Activated CD8-positive, alpha-beta memory T cell treated with anti-CD3 and anti-CD28 coated beads for 4 hours (primary cell): ENCODE measurements around the gene CRABP1.

Experiments
- DNase-seq, 2 donors: peaks; one replicate each; pipeline ENCODE4 v3.0.0-alpha.2; 2020; ENCODE audit warnings: low read depth in 2 of 2

CRABP1 gene

DNA sequence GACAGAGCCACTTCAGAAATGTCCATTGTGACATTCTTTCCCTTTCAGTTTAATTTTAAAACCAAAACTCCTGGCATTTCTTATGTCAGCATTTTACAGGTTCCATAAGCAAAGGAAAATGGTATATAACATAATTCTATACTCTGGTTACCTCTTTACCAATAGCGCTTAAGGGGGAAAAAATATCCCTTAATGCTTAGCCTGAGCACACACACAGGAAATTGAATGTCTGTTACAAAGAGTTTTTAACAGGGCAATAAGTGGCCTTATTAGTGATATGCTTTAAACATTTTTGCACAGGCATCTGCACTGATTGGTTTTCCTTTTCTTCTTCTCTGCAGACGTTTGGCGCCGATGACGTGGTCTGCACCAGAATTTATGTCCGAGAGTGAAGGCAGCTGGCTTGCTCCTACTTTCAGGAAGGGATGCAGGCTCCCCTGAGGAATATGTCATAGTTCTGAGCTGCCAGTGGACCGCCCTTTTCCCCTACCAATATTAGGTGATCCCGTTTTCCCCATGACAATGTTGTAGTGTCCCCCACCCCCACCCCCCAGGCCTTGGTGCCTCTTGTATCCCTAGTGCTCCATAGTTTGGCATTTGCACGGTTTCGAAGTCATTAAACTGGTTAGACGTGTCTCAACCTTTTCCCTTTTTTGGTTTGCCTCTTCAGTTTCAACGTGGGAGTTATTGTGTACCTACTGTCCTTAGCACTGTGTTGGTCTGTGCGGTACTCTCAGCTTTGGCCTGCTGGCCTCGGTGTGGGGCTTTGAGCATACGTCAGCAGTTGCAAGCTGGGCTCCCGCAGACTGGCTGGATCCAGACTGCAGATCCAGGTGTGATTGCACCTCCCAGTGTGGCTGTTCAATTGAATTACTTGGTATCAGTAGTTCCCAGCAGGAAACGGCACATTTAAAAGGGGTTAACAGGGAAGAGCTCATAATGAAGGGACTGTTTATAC is 7.7 kb downstream of the CRABP1 start:
- no peak for DNase-seq

DNA sequence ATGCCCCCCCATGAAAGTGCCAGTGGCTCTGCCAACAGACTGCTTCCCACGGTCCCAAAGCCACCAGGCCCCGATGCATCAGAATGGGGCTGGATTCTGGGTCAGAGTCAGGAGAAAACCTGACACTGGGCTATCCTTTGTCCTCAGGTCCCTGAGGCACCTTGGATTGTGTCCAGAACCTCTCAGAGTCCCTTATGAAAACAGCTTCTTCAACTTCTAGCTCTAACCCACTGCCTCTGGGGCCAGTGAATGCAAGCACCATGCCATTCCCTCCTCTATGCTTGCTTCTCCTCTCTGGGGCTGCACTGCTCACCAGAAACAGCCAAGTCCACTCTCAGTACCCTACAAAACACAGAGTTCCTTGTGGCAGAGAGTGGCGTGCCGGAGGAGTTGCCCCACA is 9.9 kb downstream of the CRABP1 start:
- no peak for DNase-seq

DNA sequence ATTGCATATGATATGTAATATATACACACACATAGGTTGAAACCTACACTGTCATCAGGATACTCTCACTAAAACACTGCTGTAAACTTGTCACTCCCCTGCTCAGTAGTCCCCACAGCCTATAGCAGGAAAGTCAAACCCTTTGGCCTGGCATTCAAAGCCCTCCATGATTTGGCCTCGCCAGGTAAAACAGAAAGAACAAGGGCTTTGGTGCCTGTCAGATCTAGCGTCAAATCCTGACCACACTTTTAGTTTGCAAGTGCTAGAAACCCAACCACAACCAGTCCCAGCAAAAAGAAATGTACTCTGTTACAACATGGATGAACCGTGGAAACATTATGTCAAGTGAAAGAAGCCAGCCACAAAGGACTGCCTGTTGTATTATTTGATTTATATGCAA is 11.4 kb downstream of the CRABP1 start:
- DNase-seq, result no peak

DNA sequence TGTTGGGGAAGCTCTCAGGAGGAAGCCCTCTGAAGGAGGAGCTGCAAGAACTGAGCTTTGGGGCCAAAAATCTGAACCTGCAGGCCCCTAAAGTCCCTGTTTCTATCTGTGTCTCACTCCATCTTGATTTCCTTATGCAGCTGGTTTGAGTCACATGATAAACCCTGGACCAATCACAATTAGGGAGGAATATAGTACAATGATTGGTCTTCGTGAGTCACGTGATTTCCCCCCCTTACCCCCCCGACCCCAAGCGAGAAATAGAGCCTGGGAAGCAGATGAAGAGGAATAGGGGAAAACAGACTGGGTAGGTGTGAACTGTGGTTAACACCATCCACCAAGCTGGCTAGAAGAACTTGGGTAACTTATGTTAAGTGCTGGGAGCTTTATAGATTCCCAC is 12.9 kb downstream of the CRABP1 start:
- no peak for DNase-seq

DNA sequence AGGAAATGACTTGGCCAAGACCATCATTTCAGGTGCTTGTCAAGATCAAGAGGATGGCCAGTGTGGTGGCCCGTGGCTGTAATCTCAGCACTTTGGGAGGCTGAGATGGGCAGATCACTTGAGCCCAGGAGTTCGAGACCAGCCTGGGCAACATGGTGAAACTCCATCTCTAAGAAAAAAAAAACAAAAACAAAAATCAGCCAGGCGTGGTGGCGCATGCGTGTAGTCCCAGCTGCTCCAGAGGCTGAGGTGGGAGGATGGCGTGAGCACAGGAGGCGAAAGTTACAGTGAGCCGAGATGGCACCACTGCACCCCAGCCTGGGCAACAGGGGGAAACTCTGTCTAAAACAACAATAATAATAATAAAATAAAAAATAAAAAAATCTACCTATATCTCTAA is 15.0 kb downstream of the CRABP1 start:
- DNase-seq, result no peak

DNA sequence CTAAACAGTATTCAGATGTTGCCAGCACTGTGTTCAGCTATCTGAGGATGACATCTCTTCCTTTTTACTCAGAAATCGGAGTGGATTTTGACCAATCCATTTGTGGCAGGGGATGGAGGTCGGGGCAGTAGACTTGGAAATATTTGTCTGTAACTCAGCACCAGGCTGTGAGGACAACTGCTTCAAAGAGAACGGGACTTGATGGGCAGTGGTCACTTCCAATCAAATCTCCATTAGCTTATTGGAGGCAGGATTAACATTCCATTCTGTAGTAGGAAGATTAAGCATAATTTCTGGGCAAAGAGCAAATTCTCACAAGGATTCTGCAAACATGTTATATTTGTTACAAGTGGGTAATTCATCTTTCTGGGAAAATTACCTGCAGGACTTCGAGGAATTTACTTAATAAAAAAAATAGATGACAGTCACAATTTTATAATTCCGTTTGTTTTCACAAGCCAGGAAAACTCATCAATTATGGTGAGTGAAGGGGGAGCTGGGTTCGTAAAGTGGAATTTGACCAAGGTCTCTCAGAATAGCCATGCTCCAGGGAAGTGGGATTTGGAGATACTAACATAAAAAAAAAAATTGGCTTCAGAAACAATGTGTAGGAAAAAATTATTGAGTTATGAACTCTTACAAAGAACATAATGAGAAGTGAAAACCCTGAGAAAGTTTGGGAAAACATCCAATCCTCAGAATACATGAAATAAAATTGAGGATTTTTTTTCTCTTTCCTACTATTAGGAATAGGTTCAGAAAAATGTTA is 18.1 kb downstream of the CRABP1 start:
- no peak for DNase-seq

DNA sequence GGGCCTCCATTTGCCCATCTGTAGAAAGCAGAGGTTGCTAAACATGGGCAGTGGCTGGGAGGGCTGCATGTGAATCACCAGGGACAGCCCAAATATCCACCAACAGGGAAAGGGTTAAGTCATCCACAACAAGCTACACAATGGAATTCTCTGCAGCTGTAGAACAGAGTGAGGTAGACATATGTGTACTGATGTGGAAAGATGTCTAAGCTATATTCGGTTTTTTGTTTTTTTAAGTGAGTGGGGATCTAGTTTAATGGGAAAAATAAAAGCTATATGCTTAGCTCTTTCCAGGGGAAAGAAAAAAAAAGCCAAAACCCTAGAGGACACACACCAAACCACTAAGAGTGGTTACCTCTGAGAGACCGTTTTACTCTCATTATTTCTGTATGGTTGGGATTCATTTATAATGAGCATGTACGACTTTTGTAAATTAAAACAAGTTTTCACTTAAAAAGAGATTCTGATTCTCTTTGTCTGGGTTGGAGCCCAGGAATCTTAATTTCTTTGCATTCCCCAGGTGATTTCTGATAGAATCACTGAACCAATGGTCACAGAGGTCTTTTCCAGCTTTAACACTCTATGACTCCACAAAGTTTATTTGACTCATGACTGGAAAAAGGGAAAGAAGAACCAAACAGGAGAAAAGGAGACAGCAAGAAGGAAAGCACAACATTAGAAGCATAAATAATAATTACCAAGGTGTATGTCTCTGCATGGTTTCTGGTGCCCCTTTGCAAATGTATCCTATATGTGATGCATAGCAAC is 19.1 kb downstream of the CRABP1 start:
- DNase-seq, result no peak

DNA sequence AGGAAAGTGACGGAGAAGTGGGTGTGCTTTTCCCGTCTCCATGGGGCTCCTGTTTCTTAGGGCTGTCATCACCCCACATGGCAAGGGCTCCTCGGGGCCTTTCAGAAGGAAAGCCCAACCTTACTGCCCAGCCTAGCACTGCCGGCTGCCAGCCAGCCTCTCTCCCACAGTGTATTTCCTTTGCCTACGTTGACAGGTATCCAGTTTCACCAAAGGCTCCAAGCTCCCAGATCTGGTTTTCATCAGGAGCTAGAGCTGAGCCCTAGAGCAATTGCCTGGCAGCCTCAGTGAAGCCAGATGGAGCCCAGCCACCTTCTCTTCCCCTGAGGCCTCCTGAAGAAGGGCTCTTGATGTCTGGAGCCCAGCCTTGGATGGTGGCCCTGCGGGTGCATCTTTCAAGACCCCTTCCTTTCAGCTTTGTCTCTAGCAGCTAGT is 20.2 kb downstream of the CRABP1 start:
- DNase-seq, result no peak

DNA sequence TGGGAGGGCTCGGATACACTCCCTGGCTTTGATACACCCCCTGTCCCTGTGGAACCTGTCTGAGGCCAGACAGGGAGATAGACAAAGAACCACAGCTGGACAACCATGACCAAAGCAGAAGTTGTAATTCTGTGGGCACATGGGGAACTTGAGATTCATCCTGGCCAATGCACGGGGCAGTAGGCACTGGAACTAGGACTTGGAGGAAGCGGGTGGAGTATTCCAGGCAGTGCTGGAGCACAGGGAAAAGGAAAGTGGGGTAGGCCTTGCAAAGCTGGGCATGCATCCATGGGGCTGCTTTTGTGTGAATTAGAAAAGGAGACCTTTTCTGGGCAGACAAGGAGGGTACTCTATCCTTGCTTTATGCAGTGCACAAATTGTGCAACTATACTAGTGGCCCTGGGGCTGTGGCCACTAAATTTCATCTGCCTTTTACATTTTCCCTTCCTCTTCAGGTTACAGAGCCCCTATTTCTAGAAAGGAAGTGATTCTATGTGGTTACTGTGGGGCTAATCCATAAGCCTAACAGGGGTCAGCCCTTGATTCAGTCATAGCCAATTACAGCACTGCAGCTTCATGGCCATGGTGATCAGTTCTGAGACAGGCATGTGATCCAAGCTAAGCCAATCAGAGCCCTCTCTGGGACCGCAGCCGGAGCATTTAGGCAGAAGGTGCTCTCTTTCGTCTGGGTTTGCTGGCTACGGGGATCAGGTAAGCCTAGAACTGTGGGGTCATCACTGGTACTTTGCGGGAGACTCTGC is 21.0 kb downstream of the CRABP1 start:
- DNase-seq, result no peak

DNA sequence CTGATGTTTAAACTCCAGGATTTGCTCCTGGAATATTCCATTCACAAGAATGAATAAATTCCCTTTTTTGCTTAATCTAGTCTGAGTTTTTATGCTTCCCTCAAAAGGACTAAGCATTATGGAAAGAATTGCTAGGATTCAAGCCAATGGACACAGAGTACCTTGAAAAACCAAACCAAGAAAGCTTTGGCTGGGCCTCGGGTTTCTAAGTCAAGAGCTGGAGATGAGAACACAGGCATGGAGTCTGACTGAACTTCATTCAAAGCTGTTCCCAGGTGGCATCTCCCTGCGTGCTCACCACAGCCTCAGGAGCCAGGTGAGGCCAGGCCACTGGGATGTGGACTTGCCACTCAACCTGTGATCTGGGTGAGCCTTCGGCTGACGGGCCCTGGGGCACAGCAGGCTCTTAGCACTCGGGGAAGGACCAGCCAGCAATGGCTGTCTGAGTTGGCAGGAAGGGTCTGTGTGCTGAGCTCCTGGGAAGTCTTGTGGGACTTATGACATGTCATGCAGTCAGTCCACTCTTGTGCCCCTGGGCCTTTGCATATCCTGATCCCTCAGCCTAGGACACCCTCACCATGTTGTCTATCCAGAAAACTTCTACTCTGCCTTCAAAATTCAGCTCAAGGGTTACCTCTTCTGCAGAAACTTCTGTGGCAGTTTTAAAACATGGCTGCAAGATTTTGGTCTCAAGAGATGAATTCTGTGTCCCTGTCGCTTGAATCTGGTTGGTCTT is 21.8 kb downstream of the CRABP1 start:
- DNase-seq, result no peak

DNA sequence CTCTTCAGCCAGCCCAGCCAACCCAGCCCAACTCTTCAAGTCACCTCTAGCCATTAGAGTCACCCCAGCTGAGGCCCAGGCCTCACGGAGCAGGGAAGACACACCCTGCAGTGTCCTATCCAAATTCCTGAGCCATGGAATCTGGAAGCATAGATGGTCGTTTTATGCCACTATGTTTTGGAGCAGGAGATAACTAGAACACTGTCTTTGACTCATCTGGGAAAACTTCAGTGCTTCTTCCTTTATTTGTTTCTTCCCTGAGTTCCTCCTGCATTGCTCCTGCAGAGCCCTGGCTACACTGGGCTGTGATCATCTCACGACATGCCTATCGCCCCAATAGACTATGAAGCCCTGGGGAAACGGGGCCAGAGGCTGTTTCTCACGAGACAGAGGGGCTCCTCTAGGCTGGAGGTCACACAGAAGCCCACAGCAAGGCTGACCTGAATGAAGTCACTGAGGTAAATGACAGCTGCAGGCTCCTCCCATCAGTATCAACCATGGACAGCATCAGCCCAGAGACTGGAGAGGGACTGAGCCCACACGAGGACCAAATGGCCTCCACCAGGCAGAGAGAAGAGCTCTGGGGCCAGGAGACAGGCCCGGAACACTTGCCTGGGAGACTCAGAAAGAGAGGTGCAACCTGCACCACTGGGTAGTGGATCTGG is 22.7 kb downstream of the CRABP1 start:
- no peak for DNase-seq

DNA sequence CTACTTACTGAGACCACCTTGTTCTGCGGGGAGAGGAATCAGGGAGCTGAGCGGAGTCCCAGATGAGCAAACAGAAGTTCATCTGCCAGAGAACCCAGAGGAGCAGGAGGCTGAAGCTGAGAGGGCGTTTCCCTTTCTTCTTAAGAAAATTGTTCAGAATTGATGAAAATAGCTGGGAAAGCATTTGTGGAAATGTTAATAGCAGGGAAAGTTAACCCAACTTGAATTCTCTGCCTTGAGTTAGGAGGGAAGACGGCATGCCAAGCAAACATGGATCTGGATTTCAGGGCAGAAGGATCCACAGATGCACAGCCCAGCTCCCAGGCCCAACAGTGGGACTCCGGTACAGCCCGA is 23.2 kb downstream of the CRABP1 start:
- DNase-seq, result no peak

DNA sequence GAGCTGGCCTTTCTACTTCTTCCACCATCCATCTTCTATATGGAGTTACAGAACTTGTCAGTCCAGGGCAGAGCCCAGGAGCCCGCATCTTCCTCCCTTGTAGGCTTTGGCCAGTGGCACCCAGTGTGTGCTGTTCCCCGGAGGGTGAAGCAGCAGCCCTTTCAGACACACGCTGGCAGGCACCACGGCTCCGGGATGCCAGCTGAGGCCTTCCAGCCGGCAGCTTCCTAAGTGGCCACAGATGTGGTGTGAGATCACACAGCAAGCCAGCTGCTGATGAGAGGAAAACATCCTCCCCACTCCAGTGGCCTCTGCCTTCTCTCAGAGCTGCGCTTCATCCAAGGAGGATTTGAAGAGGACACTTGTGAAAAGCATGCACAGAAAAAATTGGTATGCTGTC is 24.1 kb downstream of the CRABP1 start:
- no peak for DNase-seq

DNA sequence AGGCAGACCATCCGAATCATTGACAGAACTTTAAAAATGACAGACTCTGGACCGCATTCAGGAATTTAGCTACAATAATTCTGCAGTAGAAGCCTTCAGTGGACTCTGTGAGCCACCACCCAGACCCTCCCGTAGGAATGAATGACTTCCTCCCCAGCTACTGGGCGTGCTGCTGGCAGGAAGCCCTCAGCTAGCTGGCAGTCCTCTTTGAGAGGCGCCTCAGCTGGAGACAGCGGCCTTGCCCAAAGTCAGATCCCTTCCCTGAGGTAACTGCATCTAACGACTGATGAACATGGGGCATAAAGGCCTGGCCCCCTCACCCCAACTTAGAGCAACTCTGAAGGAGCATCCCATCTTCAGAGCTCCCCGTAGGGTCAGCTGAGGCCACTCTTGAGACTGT is 25.8 kb downstream of the CRABP1 start:
- no peak for DNase-seq

DNA sequence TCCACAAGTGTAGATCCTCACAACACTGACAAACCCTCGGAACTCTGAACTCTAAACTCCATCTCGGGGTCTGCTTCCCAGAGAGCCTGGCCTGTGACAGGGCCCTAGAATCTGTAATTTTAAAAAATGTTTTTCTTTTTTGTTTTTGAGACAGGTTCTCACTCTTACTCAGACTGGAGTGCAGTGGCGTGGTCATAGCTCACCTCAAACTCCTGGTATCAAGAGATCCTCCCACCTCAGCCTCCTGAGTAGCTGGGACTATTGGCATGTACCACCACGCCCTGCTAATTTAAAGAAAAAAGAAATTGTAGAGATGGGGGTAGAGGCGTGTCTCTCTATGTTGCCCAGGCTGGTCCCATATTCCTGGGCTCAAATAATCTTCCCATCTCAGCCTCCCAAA is 26.2 kb downstream of the CRABP1 start:
- DNase-seq, result no peak

DNA sequence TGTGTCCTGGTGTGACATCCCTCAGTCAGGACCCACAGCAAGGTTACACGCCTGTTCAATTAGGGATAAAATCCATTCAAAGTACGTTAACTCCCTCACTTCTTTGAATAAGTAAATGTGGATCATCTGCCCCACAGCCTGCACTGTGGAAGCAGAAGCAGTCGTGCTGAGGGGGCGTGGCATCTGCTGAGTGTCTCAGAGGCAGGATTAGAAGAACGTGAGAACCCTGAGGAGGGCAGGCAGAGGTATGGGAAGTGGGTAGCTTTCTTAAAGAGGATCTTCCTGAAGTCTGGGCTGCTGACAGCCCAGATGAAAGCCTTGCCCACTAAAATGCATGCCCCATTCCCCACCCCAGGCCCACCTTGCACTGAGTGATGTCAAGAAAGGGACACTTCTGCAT is 28.5 kb downstream of the CRABP1 start:
- DNase-seq, result no peak

DNA sequence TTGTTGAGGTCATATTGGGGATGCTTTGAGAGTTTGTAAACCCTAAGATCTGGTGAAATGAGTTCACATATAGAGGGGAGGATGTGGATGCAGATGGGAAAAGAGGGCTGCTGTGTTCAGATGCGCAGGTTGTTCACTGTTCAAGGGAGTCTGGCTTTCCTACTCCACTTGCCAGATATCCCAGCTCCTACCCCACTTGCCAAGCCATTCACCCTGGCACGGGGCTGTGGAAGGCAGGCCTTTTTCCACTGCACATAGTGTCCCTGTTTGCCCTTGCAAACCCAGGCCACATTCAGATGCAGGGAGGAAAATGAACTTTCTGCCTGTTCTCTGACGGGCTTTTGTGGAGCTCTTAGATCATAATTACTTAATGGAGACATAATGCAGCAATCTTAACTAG is 29.0 kb downstream of the CRABP1 start:
- DNase-seq, result no peak

DNA sequence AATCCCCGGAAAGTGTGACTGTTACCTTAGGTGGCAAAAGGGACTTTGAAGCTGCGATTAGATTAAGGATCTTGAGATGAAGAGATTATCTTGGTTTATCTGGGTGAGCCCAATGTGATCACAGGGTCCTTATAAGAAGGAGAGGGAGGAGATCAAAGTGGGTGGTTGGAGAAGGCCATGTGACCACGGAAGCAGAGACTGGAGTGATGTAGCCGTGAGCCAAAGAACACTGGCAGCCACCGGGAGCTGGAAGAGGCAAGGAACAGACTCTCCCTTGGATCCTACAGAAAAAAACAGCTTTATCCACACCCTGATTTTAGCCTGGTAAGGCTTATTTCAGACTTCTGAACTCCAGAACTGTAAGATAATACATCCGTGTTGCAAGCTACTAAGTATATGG is 29.9 kb downstream of the CRABP1 start:
- no peak for DNase-seq

DNA sequence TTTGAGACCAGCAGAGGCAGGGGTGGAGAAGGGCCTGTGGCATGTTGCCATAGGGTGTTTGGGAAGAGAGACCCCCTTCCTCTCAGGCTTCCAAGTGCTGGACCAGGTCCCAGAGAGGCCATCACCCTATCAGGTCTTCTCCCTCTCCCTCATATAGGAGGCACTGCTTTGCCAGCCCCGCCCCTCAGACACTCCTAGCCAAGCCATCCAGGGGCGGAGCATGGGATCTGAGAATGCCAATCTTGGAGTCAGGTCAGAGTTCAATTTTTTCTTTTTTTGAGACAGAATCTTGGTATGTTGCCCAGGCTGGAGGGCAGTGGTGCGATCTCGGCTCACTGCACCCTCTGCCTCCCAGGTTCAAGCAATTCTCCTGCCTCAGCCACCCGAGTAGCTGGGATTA is 32.7 kb downstream of the CRABP1 start:
- DNase-seq, result no peak
